ENCODE data around the gene LENG8.

LENG8 gene

DNA sequence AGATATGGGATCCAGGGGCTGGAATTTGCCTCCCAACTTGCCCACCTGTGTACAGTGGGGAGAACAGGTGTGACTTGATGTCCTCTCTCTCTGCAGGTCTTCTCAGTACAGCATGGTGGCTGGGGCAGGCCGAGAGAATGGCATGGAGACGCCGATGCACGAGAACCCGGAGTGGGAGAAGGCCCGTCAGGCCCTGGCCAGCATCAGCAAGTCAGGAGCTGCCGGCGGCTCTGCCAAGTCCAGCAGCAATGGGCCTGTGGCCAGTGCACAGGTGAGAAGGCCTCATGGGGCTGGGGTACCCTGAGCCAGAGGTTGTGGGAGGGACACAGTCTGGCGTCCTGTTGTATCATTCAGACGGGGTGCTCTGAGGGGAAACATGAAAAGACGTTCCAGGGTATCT, 3.0 kb downstream of the LENG8 start:
- ATAC-seq (ENCODE audit: insufficient read depth, low read depth) (no peak), DNase-seq (no peak)
- no peak overlapping the region; a peak in 1 of 4 replicates for H3K4me3 ChIP-seq (ENCODE audit: low read depth in 1 of 2, low read length in 2 of 2)
- peaks cover 40% of the 10 kb centered on the region for H3K4me1 ChIP-seq (ENCODE audit: insufficient read depth, low read length)
- no peaks in the 10 kb centered on the region for H3K9me3 ChIP-seq (ENCODE audit: insufficient read depth, low read length, severe bottlenecking)
- H3K27ac ChIP-seq (ENCODE audit: low read length), result no peak overlapping the region
- H4K20me1 ChIP-seq (ENCODE audit: insufficient read depth, low read length), result peaks cover 77% of the 10 kb centered on the region
- TF ChIP-seq EZH2 (IDR thresholded peaks at IDR 0.05; ENCODE audit: borderline replicate concordance, low read depth, low read length, severe bottlenecking), result no peak
- TF ChIP-seq, protein P1, sequence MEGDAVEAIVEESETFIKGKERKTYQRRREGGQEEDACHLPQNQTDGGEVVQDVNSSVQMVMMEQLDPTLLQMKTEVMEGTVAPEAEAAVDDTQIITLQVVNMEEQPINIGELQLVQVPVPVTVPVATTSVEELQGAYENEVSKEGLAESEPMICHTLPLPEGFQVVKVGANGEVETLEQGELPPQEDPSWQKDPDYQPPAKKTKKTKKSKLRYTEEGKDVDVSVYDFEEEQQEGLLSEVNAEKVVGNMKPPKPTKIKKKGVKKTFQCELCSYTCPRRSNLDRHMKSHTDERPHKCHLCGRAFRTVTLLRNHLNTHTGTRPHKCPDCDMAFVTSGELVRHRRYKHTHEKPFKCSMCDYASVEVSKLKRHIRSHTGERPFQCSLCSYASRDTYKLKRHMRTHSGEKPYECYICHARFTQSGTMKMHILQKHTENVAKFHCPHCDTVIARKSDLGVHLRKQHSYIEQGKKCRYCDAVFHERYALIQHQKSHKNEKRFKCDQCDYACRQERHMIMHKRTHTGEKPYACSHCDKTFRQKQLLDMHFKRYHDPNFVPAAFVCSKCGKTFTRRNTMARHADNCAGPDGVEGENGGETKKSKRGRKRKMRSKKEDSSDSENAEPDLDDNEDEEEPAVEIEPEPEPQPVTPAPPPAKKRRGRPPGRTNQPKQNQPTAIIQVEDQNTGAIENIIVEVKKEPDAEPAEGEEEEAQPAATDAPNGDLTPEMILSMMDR (IDR thresholded peaks at IDR 0.05; ENCODE audit: borderline replicate concordance, extremely low read depth, low read length, poor library complexity, severe bottlenecking), result no peak
- H3K36me3 ChIP-seq (ENCODE audit: insufficient read depth, low read length), result peaks cover 74% of the 10 kb centered on the region
- H3K9ac ChIP-seq (ENCODE audit: low read depth, low read length), result no peak overlapping the region
- peak overlapping the region; percentile 99; the same call in 1 of the 2 replicates for H3K4me2 ChIP-seq (ENCODE audit: insufficient read depth, low read length)
- peaks cover 83% of the 10 kb centered on the region for H3K79me2 ChIP-seq (ENCODE audit: insufficient read depth, low read length)
- no peak overlapping the region for H2AFZ ChIP-seq (ENCODE audit: low read depth, low read length)
- no peaks in the 10 kb centered on the region for H3K27me3 ChIP-seq (ENCODE audit: insufficient read depth, low read length, poor library complexity)

DNA sequence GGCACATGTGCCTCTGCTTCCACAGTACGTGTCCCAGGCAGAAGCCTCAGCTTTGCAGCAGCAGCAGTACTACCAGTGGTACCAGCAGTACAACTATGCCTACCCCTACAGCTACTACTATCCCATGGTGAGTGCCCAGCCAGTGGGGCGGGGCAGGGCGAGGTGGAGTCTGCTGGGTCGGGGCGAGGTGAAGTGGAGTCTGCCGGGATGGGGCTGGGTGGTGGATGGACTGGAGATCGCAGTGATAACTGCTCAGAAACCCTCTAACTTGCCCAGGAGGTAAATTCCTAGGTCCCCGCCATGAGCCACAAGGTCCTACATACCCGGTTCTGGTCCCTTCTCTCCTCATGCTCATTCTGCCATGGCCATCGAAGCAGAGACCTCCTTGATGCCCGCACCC, 3.6 kb downstream of the LENG8 start:
- no peak overlapping the region for H3K27ac ChIP-seq (ENCODE audit: low read length)
- DNase-seq (no peak), ATAC-seq (ENCODE audit: insufficient read depth, low read depth) (no peak)
- no peak overlapping the region for H3K4me3 ChIP-seq (ENCODE audit: low read depth in 1 of 2, low read length in 2 of 2)
- no peaks in the 10 kb centered on the region for H3K9me3 ChIP-seq (ENCODE audit: insufficient read depth, low read length, severe bottlenecking)
- H4K20me1 ChIP-seq (ENCODE audit: insufficient read depth, low read length), result peaks cover 83% of the 10 kb centered on the region
- H3K27me3 ChIP-seq (ENCODE audit: insufficient read depth, low read length, poor library complexity), result no peaks in the 10 kb centered on the region
- H3K36me3 ChIP-seq (ENCODE audit: insufficient read depth, low read length), result peaks cover 79% of the 10 kb centered on the region
- no peak overlapping the region for H3K9ac ChIP-seq (ENCODE audit: low read depth, low read length)
- no peak overlapping the region for H2AFZ ChIP-seq (ENCODE audit: low read depth, low read length)
- TF ChIP-seq, protein P1 (IDR thresholded peaks at IDR 0.05; ENCODE audit: borderline replicate concordance, extremely low read depth, low read length, poor library complexity, severe bottlenecking), result no peak
- no peak for TF ChIP-seq EZH2 (IDR thresholded peaks at IDR 0.05; ENCODE audit: borderline replicate concordance, low read depth, low read length, severe bottlenecking)
- 0 out of 2 replicates have a peak overlapping the region, but pooled peaks have one; percentile 99 for H3K4me2 ChIP-seq (ENCODE audit: insufficient read depth, low read length)
- H3K79me2 ChIP-seq (ENCODE audit: insufficient read depth, low read length), result peaks cover 81% of the 10 kb centered on the region
- peaks cover 34% of the 10 kb centered on the region for H3K4me1 ChIP-seq (ENCODE audit: insufficient read depth, low read length)

DNA sequence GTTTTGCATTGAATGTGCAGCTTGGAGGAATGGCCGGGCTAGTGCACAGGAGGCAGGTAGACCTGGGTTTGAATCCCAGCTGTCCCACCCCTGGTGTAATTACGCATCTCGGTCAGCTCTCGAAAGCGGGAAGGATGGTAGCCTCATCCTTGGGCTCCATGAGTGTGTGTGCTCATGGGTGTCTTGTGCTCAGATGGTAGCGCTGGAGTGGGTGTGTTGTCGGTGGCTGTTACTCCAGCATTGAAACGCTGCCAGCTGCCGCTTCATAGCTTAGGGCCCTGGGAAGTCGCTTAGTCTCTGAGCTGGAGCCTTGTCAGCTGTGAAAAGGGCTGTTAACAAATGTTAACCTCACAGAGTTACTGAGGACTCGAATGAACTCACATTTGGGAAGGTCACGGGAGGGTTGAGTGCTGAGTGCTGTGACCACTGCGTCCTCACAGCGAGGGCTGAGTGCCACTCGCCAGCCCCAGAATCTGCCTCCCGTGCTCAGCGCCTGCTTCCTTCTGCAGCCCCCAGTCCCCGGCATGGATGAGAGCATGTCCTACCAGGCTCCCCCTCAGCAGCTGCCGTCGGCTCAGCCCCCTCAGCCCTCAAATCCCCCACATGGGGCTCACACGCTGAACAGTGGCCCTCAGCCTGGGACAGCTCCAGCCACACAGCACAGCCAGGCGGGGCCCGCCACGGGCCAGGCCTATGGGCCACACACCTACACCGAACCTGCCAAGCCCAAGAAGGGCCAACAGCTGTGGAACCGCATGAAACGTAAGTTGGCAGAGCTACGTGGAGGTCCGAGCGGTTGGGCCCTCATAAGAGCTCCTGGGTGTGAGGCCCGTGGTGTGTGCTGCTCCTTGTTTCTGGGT, 5.2 kb downstream of the LENG8 start:
- Histone ChIP-seq H3K4me1 (ENCODE audit: insufficient read depth, low read length) (peaks cover 30% of the 10 kb centered on the region), H3K9ac (ENCODE audit: low read depth, low read length) (no peak overlapping the region)
- no peak for ATAC-seq (ENCODE audit: insufficient read depth, low read depth)

More for the DNA sequence above, 5.2 kb downstream of the LENG8 start:
- Histone ChIP-seq H3K79me2 (ENCODE audit: insufficient read depth, low read length) (peaks cover 72% of the 10 kb centered on the region), H3K27ac (ENCODE audit: low read length) (no peak overlapping the region), H3K36me3 (ENCODE audit: insufficient read depth, low read length) (peaks cover 94% of the 10 kb centered on the region), H3K9me3 (ENCODE audit: insufficient read depth, low read length, severe bottlenecking) (no peaks in the 10 kb centered on the region), H3K27me3 (ENCODE audit: insufficient read depth, low read length, poor library complexity) (no peaks in the 10 kb centered on the region), H2AFZ (ENCODE audit: low read depth, low read length) (no peak overlapping the region), H4K20me1 (ENCODE audit: insufficient read depth, low read length) (peaks cover 98% of the 10 kb centered on the region), H3K4me3 (ENCODE audit: low read depth in 1 of 2, low read length in 2 of 2) (no peak overlapping the region), H3K4me2 (ENCODE audit: insufficient read depth, low read length) (no peak overlapping the region)
- TF ChIP-seq, protein P1 (IDR thresholded peaks at IDR 0.05; ENCODE audit: borderline replicate concordance, extremely low read depth, low read length, poor library complexity, severe bottlenecking), result no peak
- no peak for TF ChIP-seq EZH2 (IDR thresholded peaks at IDR 0.05; ENCODE audit: borderline replicate concordance, low read depth, low read length, severe bottlenecking)
- DNase-seq, result no peak
